ENCODE measurements around the gene UQCRHL.

The UQCRHL gene

GRCh38 chr1:15799004-15799867, 8.2 kb downstream of the UQCRHL start:
- no peak for TF ChIP-seq CTCF (IDR thresholded peaks at IDR 0.05; ENCODE audit: extremely low read depth, missing control alignments)

GRCh38 chr1:15797614-15798390, 9.6 kb downstream of the UQCRHL start:
- TF ChIP-seq CTCF (IDR thresholded peaks at IDR 0.05; ENCODE audit: extremely low read depth, missing control alignments) = no peak
- DNase-seq (ENCODE audit: low spot score) = no peak

More at GRCh38 chr1:15799004-15799867, 8.2 kb downstream of the UQCRHL start:
- no peak for DNase-seq (ENCODE audit: low spot score)

- no peak for DNase-seq (ENCODE audit: low spot score)
Observed at GRCh38 chr1:15796086-15796462, 11.4 kb downstream of the UQCRHL start.

GRCh38 chr1:15788624-15789301, 18.7 kb downstream of the UQCRHL start:
- no peak for DNase-seq (ENCODE audit: low spot score)
- no peak for TF ChIP-seq CTCF (IDR thresholded peaks at IDR 0.05; ENCODE audit: extremely low read depth, missing control alignments)

More at GRCh38 chr1:15796086-15796462, 11.4 kb downstream of the UQCRHL start:
- no peak for TF ChIP-seq CTCF (IDR thresholded peaks at IDR 0.05; ENCODE audit: extremely low read depth, missing control alignments)

- DNase-seq (ENCODE audit: low spot score) = no peak
- no peak for TF ChIP-seq CTCF (IDR thresholded peaks at IDR 0.05; ENCODE audit: extremely low read depth, missing control alignments)
Observed at GRCh38 chr1:15786581-15786980, 20.9 kb downstream of the UQCRHL start.

- no peak for DNase-seq (ENCODE audit: low spot score)
- TF ChIP-seq CTCF (IDR thresholded peaks at IDR 0.05; ENCODE audit: extremely low read depth, missing control alignments) = no peak
Observed at GRCh38 chr1:15785683-15786082, 21.8 kb downstream of the UQCRHL start.

All from GM20000 (cell line).